ENCODE measurements around the gene MLEC.
"Not testable (repeated sequence)": the region's sequence is repeated elsewhere in the genome, so short reads cannot be mapped to it uniquely, and the experiment has no call there.

MLEC gene

GRCh38 chr12:120663741-120664140 is 23.2 kb upstream of the MLEC start:
- no peak for DNase-seq

- DNase-seq = no peak
Observed at GRCh38 chr12:120666571-120667390, 20.2 kb upstream of the MLEC start.

DNA sequence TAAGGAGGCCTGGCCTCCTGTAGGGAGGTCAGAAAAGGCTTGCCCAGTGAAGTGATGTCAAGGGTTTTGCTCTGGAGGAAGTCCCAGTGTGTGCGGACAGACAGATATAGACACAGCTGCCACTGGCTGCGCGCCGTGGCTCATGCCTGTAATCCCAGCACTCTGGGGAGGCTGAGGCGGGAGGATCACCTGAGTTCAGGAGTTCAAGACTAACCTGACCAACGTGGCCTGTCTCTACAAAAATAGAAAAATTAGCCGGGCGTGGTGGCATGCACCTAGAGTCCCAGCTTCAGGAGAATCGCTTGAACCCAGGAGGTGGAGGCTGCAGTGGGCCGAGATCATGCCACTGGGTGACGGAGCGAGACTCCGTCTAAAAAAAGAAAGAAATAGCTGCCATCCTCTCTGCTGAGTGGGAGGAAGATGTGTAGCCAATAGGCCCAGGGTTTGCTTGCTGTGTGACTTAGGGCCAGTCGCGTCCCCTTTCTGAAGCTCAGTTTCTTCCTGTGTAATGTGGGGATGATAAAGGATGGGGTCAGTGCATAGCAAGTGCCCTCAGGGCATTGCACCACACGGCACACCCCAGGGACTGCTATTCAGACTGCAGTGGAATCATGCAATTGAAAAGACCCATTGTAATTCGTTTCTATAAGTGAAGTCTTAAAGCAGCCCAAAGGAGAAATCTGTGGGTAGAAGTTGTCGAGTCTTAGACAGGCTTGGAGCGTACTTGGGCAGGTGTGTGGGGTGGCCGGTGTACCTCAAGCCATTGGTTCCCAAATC is 18.7 kb upstream of the MLEC start:
- DNase-seq = no peak

DNA sequence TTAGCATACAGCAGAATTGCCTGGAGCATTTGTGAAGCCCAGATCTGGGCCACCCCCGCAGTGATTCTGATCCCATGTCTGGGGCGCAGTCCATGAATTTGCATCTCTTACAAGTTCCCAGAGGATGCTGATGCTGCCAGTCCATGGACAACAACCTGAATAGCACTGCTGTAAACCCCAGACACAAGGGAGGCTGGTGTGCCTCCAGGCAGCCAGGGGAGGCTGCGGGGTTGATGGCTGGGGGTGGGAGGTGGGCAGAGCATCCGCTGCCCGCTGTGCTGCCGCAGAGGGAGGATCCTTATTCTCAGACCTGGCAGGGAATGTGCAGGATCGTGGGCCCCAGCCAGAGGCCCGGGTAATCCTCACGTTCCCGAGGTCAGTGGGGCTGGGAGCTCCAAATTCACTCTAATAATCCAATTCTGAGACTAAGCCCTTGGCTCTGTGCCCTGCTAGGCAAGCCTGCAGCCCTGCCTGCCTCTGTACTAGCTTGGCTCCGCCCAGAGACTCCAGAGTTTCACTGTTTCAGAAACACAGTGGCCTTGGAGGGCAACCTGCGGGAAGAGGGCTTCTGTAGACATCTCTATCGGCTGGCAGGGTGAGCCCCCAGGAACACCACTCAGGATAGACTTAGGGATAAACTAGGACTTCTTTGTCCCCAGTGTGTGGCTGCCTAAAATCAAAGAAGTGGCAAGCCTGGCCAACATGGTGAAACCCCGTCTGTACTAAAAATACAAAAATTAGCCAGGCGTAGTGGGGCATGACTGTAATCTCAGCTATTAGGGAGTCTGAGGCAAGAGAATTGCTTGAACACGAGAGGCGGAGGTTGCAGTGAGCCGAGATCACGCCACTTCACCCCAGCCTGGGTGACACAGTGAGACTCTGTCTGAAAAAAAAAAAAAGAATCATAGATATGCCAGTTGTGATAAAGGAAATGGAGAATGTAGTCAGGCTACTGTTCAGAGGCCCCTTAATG is 17.8 kb upstream of the MLEC start:
- no peak for DNase-seq

GRCh38 chr12:120670237-120670636 is 16.7 kb upstream of the MLEC start:
- DNase-seq = not testable (repeated sequence)

- DNase-seq = no peak
Observed at GRCh38 chr12:120670667-120671066, 16.3 kb upstream of the MLEC start.

- DNase-seq = no peak
Observed at GRCh38 chr12:120674097-120674636, 12.8 kb upstream of the MLEC start.

DNA sequence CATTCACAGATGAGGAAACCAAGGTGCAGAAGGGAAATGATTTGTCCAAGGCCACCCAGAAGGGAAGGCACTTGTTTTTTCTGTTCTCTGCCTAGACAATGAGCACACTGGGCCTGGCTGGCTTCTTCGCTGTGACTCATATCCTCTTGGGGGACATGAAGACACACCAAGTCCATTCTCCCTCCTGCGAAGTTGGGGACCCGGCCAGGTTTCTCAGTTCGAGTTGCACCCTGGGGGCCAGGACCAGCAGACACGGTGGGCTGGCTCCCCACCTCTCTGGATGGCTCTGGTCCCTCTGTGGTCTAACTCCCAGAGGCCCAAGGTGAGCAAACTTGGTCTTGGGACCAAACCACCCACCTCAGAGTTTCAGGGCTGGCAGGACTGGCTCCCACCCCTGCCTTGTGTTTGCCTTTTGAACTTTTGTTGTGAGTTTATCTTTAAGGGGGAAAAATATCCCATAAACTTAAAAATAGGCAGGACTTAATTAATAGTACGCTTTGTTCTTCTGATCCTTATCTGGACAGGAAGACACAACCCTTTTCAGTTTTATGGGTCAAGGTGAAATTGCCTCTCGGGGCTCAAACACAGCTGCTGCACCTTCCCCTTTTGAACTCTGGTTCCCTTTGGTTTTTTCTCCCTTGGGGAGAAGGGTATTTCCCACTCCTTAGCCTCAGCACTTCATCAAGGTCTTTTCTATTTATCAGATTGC is 9.0 kb upstream of the MLEC start:
- no peak for DNase-seq

- no peak for DNase-seq
Observed at GRCh38 chr12:120678572-120678971, 8.4 kb upstream of the MLEC start.

DNA sequence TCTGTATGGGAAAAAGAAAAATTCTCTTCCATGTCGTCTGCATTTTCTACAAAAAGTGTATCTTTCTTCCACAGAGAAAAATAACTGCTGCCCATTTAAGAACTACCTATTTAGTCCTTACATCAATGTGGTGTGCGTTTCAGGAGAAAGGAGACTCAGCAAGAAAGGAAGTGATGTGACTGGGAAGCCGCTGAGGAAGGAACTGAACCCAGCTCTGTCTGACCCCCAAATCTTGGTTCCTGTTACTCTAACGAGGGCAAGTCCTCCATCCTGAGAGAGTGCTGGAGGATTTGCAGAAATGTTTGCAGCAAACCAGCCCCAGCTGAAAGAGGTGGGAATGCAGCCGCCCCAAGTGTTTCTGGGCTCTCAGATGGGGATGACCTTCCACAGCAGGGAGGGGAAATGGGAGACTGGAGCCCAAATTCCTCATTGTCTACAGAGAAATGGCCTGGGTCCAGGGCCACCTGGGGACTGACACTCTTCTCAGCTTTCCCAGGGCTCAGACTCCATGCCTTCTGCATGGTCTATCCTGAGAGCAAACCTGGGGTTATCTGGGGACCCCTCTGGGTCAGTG is 6.7 kb upstream of the MLEC start:
- DNase-seq = no peak

DNA sequence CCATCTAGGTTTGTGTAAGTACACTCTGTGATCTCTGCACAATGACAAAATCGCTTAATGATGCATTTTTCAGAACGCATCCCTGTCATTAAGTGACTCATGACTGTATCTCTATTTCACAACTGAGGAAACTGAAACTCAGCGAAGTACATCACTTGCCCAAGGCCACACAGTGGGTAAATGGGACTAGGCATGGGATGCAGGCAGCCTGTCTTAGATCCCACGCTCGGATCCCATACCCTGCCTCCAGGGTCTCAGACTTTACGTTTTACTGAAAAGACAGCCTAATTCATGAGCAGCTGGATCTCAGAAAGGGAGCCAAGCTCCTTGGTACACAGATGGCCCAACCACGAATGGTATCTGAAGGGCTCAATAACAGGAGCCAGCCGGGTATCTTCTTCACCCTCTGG is 2.4 kb upstream of the MLEC start:
- no peak for DNase-seq

- no peak for DNase-seq
Observed at GRCh38 chr12:120685522-120685921, 1.4 kb upstream of the MLEC start.

DNA sequence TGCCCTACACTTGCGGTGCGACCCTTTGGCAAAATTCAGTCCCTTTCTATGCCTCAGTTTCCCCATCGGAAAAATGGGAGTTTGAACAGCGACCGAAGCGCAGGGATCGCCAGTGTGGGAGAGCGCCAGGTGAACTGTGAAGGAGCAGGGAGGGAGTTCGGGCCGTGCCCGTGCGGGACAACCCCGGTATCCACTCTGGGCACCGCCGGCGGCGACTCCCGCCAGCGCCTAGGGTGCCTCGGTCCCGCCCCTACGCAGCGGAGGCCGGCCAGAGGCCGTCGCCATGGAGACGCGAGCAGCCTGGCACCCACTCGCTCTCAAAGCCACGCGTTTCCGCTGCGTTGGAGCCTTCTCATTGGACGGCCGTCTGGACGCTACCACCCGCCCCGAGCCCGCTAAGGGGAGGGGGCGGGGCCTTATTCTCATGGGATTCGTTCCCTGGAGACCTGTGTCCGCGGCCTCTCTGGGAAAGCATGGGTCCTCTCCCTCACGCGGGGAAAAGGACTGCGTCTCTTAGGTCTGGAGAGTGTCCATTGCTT is 729 bp upstream of the MLEC start:
- DNase-seq = peak; percentile 95

GRCh38 chr12:120687578-120688289 is 785 bp downstream of the MLEC start:
- no peak for DNase-seq

DNA sequence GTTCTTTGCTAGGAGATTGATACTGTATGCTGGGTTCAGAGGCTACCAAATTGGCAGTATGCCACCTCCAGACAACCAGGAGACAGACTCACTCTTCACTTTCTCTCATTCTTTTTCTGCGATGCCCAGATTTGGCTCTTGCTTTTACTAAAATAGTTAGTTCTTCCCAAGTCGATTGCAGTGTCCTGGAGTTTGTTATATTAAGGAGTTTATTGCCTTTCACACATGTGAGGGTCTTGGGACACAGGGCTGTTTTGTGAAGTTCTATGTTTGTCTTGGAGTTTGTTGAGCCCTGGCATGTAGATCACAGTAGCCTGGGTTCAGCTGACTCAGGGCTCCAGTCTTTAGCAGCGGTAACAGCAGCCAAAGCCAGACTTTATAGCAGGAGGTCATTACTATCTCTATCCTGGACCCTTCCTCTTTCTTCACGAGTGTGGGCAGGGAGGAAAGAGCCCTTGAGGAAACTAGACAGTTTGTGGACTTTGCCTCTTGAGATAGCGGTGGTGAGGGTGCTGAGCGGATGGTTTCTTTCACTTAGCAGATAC is 1.6 kb downstream of the MLEC start:
- no peak for DNase-seq

DNA sequence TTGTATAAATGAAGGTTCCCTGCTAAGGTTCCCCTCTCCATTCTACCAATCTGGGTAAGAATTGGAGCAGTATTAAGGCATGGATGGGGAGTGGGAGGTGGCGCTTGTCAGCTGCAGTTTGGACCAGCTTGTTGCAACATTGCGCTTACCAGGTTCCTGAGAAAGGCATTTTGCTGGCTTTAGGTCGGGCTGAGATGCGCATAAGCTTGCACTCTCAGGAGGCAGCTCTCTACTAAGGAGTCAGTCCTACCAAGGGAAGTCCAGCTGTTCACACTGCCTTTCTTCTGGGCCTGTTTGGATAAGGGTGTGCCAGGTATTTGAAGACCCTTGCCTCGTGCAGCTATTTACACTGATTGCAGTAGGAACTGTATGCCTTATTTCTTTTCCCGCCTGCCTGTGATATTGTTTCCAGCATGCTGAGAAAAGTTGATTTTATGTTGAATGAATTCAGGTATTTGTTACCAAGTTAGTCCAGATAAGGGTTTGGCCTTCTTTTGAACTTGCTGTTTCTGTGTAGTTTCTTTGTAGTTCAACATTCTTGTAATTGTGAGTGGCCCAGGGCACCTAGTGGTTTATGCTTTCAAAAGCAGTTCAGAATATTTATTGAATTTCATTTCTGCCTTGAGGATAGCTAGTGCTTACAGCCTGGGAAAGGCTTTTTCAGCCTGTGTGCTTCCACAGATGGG is 2.6 kb downstream of the MLEC start:
- no peak for DNase-seq

DNA sequence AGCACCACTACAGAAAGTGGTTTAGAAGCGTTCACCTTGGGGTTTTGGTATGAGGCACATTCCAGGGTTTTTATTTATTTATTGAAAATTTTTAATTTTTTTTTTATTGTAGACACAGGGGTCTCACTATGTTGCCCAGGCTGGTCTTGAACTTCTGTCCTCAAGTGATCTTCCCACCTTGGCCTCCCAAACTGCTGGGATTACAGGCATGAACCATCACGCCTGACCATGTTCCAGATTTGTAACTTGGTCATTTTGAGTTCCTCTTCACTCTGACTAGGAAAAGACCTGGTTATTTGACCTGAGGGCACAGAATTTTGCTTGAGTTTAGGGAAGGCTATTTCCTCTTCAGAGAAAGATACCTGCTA is 3.1 kb downstream of the MLEC start:
- DNase-seq = no peak

DNA sequence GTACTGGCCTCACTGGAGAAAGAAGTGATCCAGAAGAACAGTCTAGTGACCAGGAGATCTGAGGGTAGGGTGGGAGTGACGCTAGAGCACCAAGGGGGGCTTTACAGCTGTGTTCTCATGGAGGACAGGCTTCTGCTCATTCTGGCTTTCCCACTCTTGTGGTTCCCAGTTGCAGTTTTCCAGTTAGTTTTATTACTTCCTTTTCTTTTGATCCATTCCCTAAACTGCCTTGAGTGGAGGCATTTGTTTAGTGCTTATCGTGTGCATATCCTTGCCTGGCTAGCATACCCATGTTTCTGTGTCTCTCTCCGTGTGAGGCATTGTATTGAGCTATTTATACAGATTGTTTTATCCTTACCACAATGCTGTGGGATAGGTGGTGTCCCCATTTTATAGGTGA is 4.0 kb downstream of the MLEC start:
- no peak for DNase-seq

GRCh38 chr12:120692524-120693033 is 5.6 kb downstream of the MLEC start:
- DNase-seq = no peak

- no peak for DNase-seq
Observed at GRCh38 chr12:120693848-120694247, 6.9 kb downstream of the MLEC start.
